ENCODE data around the gene CDK4.

DNA sequence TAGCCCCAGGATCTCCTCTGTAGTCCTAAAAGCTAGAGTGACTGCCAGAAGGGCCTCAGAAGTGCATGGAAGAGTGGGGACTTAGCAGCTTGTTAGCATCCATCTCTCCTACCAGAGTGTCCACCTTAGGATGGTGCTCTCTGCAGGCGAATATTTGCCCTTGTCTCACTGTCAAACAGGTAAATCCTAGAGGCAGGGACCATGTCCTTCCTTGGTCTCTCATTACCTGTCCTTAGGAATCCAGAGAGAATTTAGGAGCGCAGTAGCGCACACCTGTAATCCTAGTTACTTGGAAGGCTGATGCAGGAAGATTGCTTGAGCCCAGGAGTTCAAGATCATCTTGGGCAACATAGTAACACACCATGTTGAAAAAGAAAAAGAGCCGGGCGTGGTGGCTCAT, 35.0 kb downstream of the CDK4 start:
- no peak for TF ChIP-seq FOXP2 (optimal IDR thresholded peaks at IDR 0.05; ENCODE audit: borderline replicate concordance, extremely low read depth, extremely low read length, insufficient read depth)
- TF ChIP-seq POLR2AphosphoS5 (IDR thresholded peaks at IDR 0.05; ENCODE audit: low read depth, low read length): no peak

All from PFSK-1 (cell line).